ENCODE measurements around the gene SPG7.

- no peak for TF ChIP-seq CTCF (IDR thresholded peaks at IDR 0.05)
- no peak for TF ChIP-seq POLR2A (IDR thresholded peaks at IDR 0.05)
Observed at GRCh38 chr16:89565256-89565505, 57.0 kb downstream of the SPG7 start.

All from right lobe of liver (tissue), 4 donors.